Brain microvascular endothelial cell (primary cell): ENCODE data around the gene MDM1.

Experiments
- DNase-seq: peaks from one replicate; pipeline ENCODE4 v3.0.0-alpha.2; 2020
- H3K27ac ChIP-seq: fragments of 250-450 bp; sonication (Bioruptor Pico); 2 replicates; pipeline ENCODE4 v1.5.1; 2020; ENCODE audit warnings: mild to moderate bottlenecking, moderate library complexity
- H3K27me3 ChIP-seq: fragments of 250-450 bp; sonication (Bioruptor Pico); replicated peaks from 2 replicates; pipeline ENCODE4 v1.5.1; 2020; ENCODE audit warnings: mild to moderate bottlenecking
- H3K36me3 ChIP-seq: fragments of 250-450 bp; sonication (Bioruptor Pico); replicated peaks from 2 replicates; pipeline ENCODE4 v1.5.1; 2020; ENCODE audit warnings: mild to moderate bottlenecking
- H3K4me3 ChIP-seq: 2 replicates; pipeline ENCODE4 v1.5.1; 2011; ENCODE audit warnings: low read depth, mild to moderate bottlenecking, control low read depth, low read length, moderate library complexity
- CTCF ChIP-seq: IDR thresholded peaks from 2 replicates; pipeline ENCODE4 v1.5.1; 2011; ENCODE audit warnings: low read depth, mild to moderate bottlenecking, moderate library complexity, low read length, control low read depth, inconsistent platforms; ENCODE audit errors: missing control alignments
- in situ Hi-C: cut with HindIII; loops from 2 replicates; pipeline ENCODE4 v1.10.0; 2017; ENCODE audit warnings: low sequenced_read_pairs, low pct_ligation_motif_present

MDM1 gene

DNA sequence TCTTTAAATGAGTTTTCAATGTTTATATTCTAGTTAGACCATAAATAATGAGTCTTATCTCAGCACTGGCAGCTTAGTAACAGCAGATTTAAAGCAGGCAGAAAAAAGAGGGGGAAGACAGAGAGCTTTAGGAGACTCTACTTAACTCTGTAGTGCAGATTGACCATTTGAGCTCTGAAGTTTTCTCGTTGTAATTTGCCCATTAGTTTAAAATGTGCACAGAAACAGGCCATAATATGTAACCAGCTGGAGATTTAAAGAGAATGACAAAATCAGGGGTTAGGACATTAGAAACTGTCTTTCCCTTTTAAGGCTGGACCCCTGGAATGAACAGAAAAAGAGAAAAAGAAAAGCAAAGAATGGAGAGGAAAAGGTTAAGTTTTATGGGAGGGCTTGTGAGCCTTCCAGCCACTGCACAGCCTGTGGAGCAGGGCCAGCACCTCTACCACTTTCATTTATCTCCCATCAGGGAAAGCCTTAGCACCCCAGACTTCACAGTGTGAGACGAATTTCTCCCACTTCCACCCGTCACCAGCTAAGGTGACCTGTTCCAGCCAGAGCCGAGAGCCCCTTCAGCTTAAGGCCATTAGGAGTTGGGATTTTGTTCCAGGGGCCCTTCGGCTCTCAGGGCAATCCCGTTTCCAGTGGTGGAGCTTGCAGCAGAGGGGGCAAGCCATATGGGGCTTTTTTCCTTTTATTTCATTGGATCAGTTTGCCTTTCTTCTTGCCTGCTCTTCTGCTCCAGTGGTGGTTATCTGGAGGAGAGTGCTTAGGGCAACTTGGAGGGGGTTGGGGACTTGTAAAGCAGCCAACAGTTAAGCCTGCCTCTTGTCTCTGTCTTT lies 86.8 kb downstream of the MDM1 start:
- no peak for DNase-seq
- H3K4me3 ChIP-seq: no peak overlapping the region
- in situ Hi-C loops: no loop called here
- no peaks in the 10 kb centered on the region for H3K36me3 ChIP-seq
- no peak overlapping the region for H3K27ac ChIP-seq
- no peaks in the 10 kb centered on the region for H3K27me3 ChIP-seq
- no peak for TF ChIP-seq CTCF
